ENCODE data around the gene MAN2A1. TPM values are rescaled to one million over a fixed set of nuclear protein-coding genes. Genes with fewer than 3 reads are reported as not detected.

Gene MAN2A1
- polyA plus RNA-seq, 1 donor (not counting 4 experiments of a cell fraction or from before 2014, with no cell fraction given) = 63.8 TPM

GRCh38 chr5:109690975-109691574, 1.3 kb downstream of the MAN2A1 start:
- no peak for FAIRE-seq
- Histone ChIP-seq H3K4me3 (ENCODE audit: control insufficient read depth in 2 of 3, extremely low read depth in 1 of 3, insufficient read depth in 2 of 3, low read depth in 1 of 3, low read length in 3 of 3) (peak overlapping the region; percentile 67 to 85 (median 84)), H3K9me3 (ENCODE audit: control insufficient read depth, low read depth, low read length) (no peaks in the 10 kb centered on the region), H3K4me1 (ENCODE audit: control insufficient read depth, extremely low read depth, insufficient read depth, low read length) (peaks cover 40% of the 10 kb centered on the region), H3K9ac (ENCODE audit: control insufficient read depth, extremely low read depth, insufficient read depth, low read length) (peak overlapping the region; percentile 96), H2AFZ (ENCODE audit: control insufficient read depth, low read length) (peak overlapping the region; percentile 45), H3K27me3 (ENCODE audit: control insufficient read depth, extremely low read depth, insufficient read depth, low read length) (no peaks in the 10 kb centered on the region), H3K27ac (ENCODE audit: control insufficient read depth, insufficient read depth, low read length) (peak overlapping the region; percentile 89), H3K79me2 (ENCODE audit: control insufficient read depth, insufficient read depth, low read length) (peaks cover 57% of the 10 kb centered on the region), H3K36me3 (ENCODE audit: control insufficient read depth in 2 of 2, extremely low read depth in 1 of 2, insufficient read depth in 2 of 2, low read length in 2 of 2) (no peaks in the 10 kb centered on the region), H4K20me1 (ENCODE audit: control insufficient read depth, extremely low read depth, insufficient read depth, low read length) (peaks cover 14% of the 10 kb centered on the region), H3K4me2 (ENCODE audit: control insufficient read depth, extremely low read depth, insufficient read depth, low read depth, low read length) (peak overlapping the region; percentile 88), H3K9me1 (ENCODE audit: control insufficient read depth, extremely low read depth, insufficient read depth, low read length) (no peaks in the 10 kb centered on the region)
- TF ChIP-seq, protein P1, sequence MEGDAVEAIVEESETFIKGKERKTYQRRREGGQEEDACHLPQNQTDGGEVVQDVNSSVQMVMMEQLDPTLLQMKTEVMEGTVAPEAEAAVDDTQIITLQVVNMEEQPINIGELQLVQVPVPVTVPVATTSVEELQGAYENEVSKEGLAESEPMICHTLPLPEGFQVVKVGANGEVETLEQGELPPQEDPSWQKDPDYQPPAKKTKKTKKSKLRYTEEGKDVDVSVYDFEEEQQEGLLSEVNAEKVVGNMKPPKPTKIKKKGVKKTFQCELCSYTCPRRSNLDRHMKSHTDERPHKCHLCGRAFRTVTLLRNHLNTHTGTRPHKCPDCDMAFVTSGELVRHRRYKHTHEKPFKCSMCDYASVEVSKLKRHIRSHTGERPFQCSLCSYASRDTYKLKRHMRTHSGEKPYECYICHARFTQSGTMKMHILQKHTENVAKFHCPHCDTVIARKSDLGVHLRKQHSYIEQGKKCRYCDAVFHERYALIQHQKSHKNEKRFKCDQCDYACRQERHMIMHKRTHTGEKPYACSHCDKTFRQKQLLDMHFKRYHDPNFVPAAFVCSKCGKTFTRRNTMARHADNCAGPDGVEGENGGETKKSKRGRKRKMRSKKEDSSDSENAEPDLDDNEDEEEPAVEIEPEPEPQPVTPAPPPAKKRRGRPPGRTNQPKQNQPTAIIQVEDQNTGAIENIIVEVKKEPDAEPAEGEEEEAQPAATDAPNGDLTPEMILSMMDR (optimal IDR thresholded peaks at IDR 0.05 in 1 of 3, IDR thresholded peaks at IDR 0.05 in 1 of 3, conservative IDR thresholded peaks at IDR 0.05 in 1 of 3; ENCODE audit: extremely low read depth in 1 of 3, insufficient read depth in 2 of 3, low read length in 3 of 3) = peak; percentile 66 to 79 (median 68)
- TF ChIP-seq EZH2 (IDR thresholded peaks at IDR 0.05; ENCODE audit: low read length) = no peak
- no peak for DNase-seq (ENCODE audit: low read depth, low spot score)
- dilution Hi-C loops (cut with MboI; ENCODE audit: extremely low pct_ligation_motif_present, low sequenced_read_pairs) = no loop called here

DNA sequence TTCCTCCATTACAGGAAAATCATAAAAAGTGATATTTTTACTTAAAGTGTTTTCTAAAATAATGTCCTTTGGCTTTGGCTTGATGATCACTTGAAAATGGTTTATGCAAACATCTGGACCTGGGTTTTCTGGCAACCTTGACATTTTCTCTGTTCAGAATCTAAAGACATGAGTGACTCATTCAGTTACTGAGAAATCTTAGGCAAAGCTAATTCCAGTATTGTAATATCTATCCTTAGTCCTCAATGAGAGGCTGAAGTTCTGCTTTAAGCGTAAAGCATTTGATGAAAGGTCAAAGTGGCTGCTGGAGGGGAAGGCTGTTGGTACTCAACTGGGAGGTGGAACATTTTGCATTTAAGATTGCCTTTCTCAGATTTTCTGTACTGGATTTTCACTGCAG, 2.3 kb downstream of the MAN2A1 start:
- peaks cover 14% of the 10 kb centered on the region for H4K20me1 ChIP-seq (ENCODE audit: control insufficient read depth, extremely low read depth, insufficient read depth, low read length)

More for the DNA sequence above, 2.3 kb downstream of the MAN2A1 start:
- Histone ChIP-seq H3K27ac (ENCODE audit: control insufficient read depth, insufficient read depth, low read length) (no peak overlapping the region), H2AFZ (ENCODE audit: control insufficient read depth, low read length) (no peak overlapping the region), H3K27me3 (ENCODE audit: control insufficient read depth, extremely low read depth, insufficient read depth, low read length) (no peaks in the 10 kb centered on the region), H3K9me1 (ENCODE audit: control insufficient read depth, extremely low read depth, insufficient read depth, low read length) (no peaks in the 10 kb centered on the region), H3K9me3 (ENCODE audit: control insufficient read depth, low read depth, low read length) (no peaks in the 10 kb centered on the region), H3K4me2 (ENCODE audit: control insufficient read depth, extremely low read depth, insufficient read depth, low read depth, low read length) (peak overlapping the region; percentile 88), H3K9ac (ENCODE audit: control insufficient read depth, extremely low read depth, insufficient read depth, low read length) (peak overlapping the region; percentile 96), H3K36me3 (ENCODE audit: control insufficient read depth in 2 of 2, extremely low read depth in 1 of 2, insufficient read depth in 2 of 2, low read length in 2 of 2) (no peaks in the 10 kb centered on the region), H3K4me1 (ENCODE audit: control insufficient read depth, extremely low read depth, insufficient read depth, low read length) (peaks cover 40% of the 10 kb centered on the region), H3K79me2 (ENCODE audit: control insufficient read depth, insufficient read depth, low read length) (peaks cover 66% of the 10 kb centered on the region), H3K4me3 (ENCODE audit: control insufficient read depth in 2 of 3, extremely low read depth in 1 of 3, insufficient read depth in 2 of 3, low read depth in 1 of 3, low read length in 3 of 3) (peak overlapping the region; percentile 67 to 85 (median 84))
- no peak for TF ChIP-seq EZH2 (IDR thresholded peaks at IDR 0.05; ENCODE audit: low read length)
- TF ChIP-seq, protein P1 (optimal IDR thresholded peaks at IDR 0.05 in 1 of 3, IDR thresholded peaks at IDR 0.05 in 1 of 3, conservative IDR thresholded peaks at IDR 0.05 in 1 of 3; ENCODE audit: extremely low read depth in 1 of 3, insufficient read depth in 2 of 3, low read length in 3 of 3) = no peak
- dilution Hi-C loops (cut with MboI; ENCODE audit: extremely low pct_ligation_motif_present, low sequenced_read_pairs) = no loop called here
- no peak for FAIRE-seq
- DNase-seq (ENCODE audit: low read depth, low spot score) = no peak

Data from keratinocyte (primary cell).